ENCODE measurements around the gene PRR19.
A peak's percentile ranks its signal among the peaks of the same experiment; 100 is the strongest.
"Not testable (repeated sequence)": the region's sequence is repeated elsewhere in the genome, so short reads cannot be mapped to it uniquely, and the experiment has no call there.

PRR19 gene, protein sequence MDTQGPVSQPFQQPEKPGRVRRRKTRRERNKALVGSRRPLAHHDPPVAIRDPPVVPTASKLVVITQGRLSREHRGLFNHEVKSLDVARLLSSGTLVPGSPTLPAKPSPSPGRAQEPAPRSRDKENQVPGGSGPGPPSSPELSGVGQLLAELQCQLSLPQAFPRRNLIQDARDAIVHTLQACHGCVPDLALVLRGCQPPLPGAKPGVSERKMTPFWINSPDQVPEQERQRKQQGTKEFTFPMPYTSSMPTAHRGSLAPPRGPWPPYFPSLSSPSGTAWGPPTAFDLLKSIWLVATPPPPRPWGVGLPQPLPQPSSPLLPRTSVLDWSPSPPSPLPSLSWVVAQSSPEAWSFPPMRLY

DNA sequence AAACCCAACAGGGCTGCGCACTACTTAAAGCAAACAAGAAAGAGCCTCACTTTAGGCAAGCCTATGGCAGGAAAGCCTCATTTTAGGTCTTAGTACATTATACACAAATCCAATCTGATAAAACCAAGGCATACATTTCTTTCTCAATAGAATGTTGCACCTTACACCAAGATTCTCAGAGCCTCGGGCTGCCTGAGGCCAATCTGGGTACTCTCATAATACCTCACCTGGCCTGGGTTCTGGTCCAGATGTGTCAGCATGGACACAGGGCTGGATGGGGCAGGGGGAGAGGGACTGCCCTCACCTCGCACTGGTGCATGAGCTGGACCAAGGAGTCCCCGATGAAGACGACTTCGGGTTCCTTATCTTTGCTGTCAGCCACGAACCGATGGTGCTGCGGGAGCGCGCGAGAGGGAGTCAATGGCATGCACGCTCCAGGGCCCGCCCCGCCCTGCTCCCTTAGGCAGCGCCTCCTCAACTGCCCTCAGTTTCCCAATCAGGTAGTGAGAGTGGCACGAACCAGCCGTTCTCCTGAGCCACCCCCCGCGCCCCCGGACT, at the start of gene PRR19:
Gene PRR19, plus strand, starts transcription at position 487 of the 558 bp plus-strand sequence. CDS start 7,453 bp downstream, outside the sequence.
- peak; percentile 87 for DNase-seq

DNA sequence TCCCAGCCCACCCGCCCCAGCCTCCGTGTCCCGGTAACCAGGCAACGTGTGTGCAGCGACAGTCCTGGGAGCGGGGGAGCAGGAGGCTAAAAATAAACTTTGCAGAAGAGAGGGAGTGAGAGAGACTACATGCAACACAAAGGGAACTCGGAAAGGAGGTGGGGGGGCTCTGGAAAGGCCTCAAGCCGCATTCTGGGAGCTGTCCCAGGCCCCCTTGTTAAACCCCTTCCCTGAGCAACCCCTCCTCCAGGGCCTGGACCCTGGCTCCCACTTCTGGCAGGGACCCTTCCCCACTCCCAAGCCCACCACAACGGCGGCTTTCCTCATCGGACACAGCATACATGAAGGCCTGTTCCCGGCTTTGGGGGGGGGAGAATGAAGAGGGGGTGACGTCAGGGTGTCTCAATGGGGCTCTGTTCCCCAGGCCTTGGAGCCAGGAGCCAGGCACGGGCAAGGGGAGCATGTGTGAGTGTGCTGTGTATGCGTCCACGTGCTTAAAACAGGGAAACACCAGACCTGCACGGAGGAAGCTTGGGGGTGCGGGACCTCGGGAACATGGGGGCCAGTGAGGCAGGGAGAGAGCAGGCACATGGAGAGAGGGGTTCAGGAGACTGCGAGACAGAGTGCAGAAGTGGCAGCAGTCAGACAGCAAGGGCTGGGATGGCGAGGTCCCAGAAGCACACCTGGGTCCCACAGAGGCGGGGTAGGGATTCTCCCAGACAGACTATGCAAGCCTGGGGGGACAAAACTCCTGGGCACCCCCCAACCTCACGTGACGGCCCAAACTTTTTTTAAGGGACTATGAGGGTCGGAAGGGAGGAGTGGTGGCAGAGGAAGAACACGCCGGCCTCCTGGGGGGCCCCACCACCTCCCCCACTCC, 49.3 kb upstream of the PRR19 start:
- peak; percentile 46 for DNase-seq

DNA sequence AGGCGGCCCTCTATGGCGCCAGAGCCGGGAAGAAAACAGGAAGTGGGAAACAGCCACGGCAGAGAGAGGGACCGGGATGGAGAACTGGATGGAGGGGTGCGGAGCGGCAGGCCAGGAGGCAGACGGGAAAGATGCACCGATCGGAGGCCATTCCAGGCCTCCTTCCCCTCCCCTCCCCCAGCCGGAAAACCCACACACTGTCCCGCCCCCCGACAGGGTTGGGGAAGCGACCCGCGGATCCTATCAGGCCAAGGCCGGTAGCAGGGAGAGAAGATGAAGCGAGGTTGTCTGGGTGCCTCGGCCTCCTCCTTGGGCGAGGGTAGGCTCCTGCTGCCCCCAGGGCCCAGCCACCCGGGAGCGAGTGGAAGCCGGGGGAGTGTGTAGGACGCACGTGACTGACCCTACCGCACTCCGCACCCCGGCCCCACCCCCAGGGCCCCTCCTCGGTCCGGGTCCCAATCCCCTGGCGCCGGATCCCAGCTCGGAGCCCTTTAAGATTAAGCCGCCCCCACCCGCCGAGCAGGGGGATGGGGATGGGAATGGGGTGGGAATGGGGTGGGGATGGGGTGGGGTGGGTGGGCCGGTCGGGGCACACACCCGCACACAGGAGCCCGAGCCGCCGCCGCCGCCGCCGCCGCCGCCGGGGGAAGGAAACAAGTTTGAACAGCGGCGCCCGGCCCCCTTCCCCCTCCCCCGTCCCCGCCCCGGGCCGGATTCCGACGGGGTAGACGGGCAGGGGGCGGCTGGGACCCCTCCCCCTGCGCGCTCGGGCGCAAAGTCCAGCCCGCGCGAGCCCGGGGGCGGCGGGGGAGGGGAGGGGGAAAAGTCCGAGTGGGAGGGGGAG, 48.5 kb upstream of the PRR19 start:
- DNase-seq = peak; percentile 77

DNA sequence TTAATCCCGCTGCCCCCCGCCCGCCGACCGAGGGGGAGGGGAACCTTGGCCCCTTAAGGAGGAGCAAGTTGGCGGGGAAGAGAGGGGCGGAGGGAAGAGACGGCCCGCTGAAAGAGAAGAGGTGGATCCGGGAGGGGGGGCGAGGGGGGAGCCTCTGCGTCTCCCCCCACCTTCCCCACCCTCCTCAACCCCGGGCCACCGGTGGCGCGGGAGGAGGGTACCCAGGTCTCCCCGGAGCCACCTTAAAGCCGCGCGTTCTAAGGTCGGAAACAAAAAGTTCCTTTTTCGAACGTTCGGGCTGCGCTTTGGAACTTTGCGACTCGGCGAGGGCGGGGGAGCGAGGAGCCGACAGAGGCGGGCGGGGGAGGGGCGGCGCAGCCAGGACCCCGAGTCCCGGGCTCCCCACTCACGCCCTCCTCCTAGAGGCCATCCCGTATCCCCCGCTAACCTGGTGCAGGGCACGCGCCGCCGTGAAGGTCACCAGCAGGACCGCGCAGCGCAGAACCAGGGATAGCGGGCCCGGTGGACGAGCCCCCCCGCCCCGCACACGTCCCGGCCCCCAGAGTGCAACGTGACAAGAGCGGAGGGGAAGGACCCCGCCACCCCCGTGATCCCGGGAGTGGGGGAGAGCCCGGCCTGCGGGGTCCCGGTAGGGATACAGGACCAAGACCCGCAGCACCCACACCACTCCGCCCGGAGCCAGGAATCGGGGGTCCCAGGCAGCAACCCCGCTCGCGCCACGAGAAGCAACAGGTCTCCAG, 47.7 kb upstream of the PRR19 start:
- DNase-seq = peak; percentile 86

DNA sequence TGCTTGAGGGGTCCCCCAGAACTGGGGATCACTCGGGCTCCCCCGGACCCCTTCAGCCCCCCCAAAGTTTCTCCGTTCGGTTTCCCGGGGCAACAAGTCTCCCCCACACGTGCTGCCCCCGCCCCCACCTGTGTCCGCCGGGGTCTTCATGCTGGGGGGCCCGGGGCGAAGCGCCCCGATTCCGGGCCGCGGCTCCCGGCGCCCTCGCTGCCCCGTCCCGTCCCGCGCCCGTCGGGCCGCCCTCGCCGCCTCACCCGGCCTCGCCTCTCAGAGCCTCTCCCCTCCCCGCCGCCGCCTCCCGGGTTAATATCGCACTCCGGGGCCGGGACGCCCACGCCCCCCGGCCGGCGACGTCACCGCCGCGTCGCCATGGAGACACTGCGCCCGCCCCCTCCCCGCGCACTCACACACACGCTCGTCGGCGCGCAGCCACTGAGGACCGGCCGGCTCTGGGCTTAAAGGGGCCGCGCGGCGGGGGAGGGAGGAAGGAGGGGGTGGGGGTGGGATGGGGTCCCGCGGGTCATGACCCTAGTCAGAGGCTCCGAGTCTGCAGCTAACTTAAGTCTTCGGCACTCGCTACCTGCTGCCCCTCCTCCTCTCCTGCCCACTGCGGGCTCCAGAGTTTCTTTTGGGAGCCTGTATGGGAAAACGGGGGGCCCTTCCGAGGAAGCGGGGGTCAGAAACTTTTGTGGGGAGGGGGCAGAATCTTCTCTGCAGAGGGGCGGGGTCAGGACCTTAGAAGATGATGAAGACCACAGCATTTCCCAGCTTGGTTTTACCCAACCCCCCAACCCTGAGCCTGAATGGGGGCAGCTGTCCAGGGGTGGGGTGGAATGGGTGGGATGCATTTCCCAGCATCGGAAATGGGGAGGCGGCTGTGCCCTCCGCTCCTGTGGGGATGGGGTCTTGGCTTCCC, 46.8 kb upstream of the PRR19 start, which contains the start of gene ERF:
Gene ERF, minus strand, starts transcription at position 279 of the 916 bp plus-strand sequence. Its CDS starts 129 bp downstream, at position 150.
- DNase-seq = peak; percentile 94

DNA sequence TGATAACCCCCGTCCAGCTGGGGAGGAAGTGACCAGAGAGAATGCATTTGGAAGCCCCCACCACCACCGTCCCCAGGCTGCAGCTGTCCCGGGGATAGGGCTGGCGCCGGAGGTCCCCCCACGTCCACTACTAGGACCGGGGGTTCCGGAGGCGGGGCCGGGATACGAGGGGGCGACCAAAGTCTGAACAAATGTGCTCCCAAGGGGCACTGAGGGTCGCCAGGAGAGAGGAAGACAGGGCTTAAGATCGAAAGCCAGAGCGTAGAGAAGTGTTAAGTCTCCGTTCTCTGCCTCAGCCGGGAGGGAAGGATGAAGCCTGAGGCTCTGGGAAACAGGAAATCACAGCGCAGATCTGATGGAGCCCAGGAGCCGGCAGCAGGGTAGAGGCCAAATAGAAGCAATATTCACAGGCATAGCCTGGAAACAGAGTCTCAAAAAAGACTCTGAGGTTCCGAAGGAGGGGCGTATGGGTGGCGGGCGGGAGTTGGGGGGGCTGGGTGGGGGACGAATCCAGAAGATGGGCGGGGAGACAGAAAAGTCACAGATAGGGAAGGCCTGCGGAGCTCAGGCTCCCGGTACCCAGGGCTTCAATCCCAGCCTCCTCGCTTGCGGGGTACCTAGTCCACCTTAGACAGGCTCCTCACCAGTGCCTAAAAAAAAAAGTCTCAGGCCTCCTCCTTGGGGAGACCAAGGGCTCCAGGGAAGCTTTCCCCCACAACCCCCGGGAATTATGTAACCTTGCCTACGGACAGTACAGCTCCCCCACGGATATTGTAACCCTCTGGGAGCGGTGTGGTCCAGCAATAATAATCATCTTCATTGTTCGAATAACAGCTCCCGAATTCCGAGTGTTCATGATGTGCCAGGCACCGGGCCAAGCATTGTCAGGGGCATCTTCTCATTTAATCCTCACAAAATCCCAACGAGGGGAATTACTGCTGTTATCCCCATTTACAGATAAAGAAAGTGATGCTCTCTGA, 45.9 kb upstream of the PRR19 start:
- DNase-seq = no peak

DNA sequence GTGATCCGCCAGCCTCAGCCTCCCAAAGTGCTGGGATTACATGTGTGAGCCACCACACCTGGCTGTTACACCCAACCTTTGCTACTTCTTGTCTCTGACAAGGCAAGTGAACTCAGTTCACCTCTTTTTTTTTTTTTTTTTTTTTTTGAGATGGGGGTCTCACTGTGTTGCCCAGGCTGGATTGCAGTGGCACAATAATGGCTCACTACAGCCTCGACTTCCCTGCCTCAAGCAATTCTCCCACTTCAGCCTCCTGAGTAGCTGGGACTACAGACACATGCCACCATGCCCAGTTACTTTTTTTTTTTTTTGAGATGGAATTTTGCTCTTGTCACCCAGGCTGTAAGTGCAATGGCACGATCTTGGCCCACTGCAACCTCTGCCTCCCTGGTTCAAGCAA, 44.1 kb upstream of the PRR19 start:
- not testable (repeated sequence) for DNase-seq

DNA sequence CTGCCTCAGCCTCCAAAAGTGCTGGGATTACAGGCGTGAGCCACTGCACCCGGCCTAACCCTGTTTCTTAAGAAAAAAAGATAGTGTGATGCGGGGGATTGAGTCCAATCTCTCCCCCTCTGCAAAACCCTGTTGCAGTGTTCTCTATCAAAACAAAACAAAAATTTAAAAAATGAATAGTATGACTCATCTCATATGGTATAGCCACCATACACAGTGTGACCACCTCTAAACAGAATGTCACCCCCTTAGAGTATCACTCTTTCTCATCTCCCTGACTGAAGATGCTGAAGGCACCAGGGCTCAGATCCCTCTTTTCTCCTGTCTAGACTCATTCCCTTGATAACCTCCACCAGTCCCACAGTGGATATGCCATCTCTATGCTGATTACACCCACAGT, 40.2 kb upstream of the PRR19 start:
- no peak for DNase-seq

DNA sequence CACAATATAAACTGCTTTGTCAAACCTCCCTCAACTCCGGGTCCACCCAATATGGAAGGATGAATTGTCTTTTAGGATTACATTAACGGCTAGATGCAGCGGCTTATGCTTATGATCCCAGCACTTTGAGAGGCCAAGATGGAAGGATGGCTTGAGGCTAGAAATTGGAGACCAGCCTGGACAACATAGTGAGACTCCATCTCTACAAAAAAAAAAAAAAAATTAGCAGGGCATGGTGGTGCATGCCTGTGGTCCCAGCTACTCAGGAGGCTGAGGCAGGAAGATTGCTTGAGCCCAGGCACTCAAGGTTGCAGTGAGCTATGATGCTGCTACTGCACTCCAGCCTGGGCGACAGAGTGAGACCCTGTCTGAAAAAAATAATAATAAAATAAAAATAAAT, 35.8 kb upstream of the PRR19 start:
- not testable (repeated sequence) for DNase-seq

DNA sequence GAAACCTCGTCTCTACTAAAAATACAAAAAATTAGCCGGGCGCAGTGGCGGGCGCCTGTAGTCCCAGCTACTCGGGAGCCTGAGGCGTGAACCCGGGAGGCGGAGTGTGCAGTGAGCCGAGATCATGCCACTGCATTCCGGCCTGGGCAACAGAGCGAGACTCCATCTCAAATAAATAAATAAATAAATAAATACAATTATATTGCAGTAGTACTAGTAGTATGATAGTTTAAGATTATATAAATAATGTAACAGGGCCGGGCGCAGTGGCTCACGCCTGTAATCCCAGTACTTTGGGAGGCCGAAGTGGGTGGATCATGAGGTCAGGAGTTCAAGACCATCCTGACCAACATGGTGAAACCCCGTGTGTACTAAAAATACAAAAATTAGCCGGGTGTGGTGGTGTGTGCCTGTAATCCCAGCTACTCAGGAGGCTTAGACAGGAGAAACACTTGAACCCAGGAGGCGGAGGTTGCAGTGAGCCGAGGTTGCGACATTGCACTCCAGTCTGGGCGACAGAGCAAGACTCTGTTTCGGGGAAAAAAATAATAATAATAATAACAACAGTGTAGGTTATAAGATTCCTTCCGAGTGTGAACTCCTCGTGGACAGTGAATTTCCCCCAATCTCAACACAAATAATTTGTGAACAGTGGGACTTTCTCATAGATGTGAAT, 34.9 kb upstream of the PRR19 start:
- not testable (repeated sequence) for DNase-seq

DNA sequence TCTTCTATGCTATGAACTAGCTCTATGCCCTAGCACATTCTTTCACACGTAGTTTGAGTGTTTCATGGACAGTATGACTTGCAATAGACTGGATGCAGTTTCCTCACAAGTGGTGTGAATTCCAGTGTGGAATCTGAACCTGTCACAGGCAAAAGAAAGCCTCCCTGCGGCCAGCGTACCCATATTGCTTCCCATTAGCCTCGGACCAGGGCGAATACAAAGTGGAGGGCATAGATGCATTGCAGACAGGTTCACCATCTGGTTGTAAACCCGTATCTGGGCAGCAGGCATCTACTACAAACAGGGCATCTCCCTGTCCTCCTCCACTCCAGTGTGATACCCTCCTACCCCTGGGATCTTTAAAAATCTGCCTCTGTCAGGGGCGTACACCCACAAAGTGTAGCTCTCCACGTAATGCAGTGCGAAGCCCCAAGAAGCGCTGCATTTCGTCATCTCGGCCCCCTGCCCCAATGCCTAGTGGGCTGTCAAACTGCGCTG, 34.2 kb upstream of the PRR19 start:
- no peak for DNase-seq

DNA sequence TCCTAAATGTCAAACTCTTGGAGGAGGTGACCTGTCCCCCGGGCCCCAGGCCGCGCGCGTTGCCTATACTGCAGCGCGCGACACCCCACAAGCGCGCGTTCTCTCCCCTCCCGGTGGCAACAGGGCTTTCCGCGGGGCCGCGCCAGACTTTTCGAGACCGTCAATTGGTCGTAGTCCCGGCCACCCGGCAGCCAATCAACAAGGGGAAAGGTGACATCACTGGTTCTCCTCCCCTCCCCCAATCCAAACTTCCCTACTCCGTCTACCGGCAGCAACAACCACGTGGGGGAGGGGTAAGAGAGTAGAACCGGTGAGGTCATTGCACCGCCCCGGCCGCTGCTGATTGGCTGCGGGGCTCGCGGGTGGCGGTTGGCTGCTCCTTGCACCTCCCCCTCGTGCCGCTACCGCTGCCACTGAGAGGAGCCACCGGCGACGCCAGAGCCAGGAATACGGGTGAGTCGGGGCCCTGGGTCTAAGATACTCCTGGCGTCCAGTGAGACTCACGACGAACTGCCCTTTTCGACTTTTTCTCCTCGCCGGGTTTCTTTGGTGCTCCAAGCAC, 33.7 kb upstream of the PRR19 start:
- peak; percentile 100 for DNase-seq

DNA sequence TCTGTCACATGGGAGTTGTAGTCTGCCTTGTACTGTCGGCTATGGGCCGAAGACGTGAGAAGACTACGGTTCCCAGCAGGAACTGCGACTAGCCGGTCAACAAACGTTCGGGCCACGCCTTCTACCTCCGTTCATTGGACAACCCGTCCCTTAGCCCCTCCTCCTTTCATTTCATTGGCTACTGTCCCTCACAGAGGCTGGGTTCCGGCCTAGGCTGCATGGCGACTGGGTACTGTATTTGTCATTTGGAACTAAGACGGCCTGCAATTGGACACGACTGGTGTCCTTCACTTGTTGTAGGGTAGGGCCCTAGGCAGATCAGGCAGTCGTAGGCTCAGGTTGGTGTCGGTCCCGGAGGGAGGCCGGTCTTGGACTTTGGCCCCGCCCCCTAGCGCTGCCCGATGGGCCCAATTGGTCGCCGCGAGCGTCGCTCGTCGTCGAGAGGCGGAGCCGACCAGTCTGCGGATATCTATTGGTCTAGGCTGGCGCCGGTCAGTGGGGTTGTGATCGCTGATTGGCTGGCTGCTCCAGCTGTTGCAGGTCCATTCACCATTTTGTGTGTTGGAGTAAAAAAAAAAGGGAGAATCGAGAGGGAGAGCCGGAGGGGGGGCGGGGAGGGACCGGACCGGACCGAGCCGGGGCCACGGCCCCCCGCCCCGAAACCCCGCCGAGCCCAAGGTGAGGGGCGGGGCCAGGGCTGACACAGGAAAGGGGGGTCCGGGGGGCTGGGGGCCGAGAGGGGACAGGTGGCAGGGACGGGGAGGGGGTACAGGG, 33.0 kb upstream of the PRR19 start, which contains the start of gene CIC:
Gene CIC, plus strand, starts transcription at position 549 of the 774 bp plus-strand sequence. CDS start 2,532 bp downstream, outside the sequence.
- peak; percentile 100 for DNase-seq

DNA sequence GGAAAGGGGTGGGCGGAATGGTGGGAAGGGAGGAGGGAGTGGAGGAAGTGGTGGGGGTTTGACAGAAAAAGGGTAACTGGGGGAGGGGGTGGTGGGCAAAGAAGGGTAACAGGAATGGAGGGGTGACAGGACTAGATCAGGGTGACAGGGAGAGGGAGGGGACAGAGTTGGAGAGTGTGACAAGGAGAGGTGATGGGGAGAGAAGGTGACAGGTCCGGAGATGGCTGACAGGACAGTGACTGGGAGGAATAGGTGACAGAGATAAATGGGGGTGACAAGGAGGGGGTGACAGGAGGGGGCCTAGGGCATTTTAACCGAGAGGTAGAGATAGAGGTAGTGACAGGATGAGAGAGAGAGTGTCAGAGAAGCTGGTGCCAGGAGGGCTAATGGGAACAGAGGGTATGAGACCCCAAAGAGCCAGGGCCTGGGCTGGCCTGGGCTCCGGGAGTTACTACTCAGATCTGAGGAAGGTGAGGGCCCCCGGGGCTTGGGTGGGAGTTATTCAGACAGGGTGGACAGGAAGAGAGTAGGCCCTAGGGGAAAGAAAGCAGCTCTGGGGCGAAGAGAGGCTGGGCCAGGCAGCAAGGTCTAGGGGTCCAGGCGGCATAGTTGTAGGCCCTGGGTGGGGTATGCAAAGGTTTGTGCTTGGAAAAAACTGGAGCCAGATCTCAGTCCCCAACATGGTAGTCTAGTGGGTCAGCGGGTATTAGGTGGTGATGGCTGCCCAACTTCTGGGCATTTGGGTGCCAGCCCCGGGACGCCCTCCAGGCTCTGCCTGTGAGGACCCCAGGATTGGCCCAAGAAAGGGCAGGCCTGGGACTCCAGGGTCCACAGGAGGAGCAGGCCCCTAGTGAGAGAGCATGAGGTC, 32.2 kb upstream of the PRR19 start:
- no peak for DNase-seq

DNA sequence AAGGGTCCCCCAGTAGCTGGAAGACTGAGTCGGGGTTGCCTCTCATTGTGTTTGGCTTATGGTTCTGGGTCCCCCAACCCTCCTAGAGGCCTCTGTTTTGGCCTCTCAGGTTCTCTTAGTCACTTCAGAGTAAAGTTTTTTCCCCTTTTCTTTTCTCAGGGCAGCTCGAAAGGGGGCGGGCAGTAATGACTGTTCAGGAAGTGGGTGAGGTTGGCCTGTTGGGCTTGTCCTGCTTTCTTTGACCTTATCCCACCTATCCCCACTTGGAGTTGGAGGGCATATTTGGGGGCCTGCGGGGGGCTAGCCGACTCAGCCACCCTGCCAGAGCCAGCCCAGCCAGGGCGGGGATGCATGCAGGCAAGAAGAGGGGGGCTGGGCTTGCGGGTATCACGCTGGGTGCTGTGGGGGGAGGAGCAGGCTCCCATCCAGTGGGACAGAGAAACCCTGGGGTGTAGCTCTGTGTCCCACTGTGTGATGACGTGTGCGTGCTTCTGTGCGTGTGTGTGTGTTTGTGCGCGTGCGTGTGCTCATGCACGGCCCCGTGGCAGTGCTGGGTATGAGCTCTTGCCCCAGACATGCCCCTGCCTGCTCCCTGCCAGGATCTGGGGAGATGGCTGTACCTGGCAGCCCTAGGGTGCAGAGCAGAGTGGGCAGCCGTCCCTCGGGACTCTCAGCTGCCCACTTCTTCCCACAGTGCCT, 31.4 kb upstream of the PRR19 start:
- peak; percentile 86 for DNase-seq

DNA sequence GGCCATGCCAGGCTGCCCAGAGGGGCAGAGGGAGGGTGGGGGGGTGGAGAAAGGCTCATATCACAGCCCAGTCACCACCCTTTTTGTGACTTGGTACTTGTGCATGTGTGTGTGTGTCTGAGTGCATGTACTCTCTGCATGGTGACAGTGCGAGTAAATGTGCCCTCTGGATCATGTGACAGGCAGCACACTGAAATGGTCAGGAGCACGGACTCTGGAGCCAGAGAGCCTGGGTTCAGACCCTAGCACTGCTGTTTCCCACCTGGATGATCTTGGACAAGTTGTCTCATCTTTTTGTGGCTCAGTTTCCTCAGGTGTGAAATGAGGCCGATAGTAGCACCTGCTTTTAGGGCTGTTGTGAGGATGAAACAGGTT, 30.9 kb upstream of the PRR19 start:
- DNase-seq = peak; percentile 56

Measured in hematopoietic multipotent progenitor cell treated with erythropoietin and hydrocortisone succinate and interleukin-3 and kit ligand, for 6 days (in vitro differentiated cells).